ENCODE measurements around the gene LRCH4.

DNA sequence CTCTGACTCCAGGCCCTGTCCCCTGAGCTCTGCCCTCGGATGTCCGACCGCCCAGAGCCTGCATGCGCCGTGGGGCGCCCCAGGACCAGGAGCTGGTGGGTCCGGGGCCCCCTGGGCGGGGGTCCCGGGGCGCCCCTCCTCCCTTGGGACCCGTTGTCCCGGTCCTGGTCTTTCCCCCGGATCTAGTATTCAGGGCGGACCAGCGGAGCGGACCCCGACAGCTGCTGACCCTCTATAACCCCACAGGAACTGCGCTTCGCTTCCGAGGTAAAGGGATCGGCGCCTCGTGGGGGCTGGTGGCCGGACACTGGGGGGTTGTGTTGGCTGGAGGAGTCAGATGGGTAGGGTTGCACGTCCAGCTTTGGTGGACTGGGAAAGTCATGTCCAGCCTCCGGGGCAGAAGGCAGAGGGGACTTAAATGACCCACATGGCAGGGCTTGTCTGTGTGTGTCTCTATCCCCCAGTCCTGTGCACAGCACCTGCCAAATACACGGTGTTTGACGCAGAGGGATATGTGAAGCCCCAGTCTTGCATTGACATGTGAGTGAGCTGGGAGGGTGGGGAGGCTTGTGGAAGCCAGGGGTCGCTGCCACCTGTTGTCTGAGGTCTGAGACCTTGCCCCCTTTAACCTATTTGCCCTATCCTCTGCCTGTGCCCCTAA, 26.9 kb upstream of the LRCH4 start:
- no peak for TF ChIP-seq CTCF (IDR thresholded peaks at IDR 0.05)
- no peak for TF ChIP-seq POLR2A (IDR thresholded peaks at IDR 0.05)

Data from thyroid gland (tissue), 4 donors.